ENCODE measurements around the gene TUBB2B.

Gene TUBB2B

DNA sequence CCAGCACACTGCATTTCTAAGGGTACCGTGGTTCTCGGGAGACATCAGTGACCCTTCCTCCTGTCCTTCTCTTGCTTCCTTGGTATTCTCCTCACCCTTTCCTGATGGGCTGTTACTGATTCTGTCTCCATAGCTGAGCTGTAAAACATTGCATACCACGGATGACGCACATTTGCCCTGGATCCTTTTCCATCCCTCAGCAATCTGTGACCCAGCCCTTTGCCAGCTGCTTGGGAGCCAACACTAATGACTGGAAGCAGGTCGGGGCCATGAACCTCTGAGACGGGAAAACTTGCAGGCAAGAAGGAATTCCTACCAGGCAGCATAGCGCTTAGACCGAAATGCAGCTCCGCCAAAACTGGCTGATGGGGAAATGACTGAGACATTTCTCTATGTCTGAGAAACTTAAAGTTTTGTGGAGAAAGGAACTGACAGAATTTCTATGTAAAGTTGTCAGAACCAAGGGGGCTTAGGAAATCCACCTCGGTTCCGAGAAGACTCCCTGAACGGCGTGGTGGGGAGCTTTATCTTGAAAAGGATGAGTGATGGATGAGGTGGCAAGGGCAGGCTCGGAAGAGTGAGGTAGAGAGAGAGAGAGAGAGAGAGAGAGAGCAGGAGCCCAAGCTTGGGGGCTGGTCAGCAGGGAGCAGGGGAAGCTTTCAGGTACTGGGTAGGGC is 19.2 kb downstream of the TUBB2B start:
- Histone ChIP-seq H2AK5ac (ENCODE audit: low read length, severe bottlenecking) (no peak overlapping the region), H3K9ac (ENCODE audit: low read length) (peak overlapping the region; percentile 84), H3K27ac (ENCODE audit: low read length, poor library complexity, severe bottlenecking) (peak overlapping the region; percentile 65), H3K4me1 (ENCODE audit: control insufficient read depth, insufficient read depth, low read depth, low read length) (peaks cover 6% of the 10 kb centered on the region), H4K8ac (ENCODE audit: low read length) (peak overlapping the region; percentile 72), H3K23ac (ENCODE audit: low read length in 2 of 2) (no peak overlapping the region), H2BK5ac (ENCODE audit: low read depth, low read length, poor library complexity, severe bottlenecking) (no peak overlapping the region), H3K9me3 (ENCODE audit: control insufficient read depth, low read length) (no peaks in the 10 kb centered on the region), H3K36me3 (ENCODE audit: control insufficient read depth in 1 of 2, insufficient read depth in 2 of 2, low read depth in 1 of 2, low read length in 2 of 2) (no peaks in the 10 kb centered on the region), H3K4me3 (ENCODE audit: insufficient read depth in 1 of 2, low read depth in 1 of 2, low read length in 2 of 2) (peak overlapping the region in 1 of 2 experiments; percentile 52), H2BK15ac (ENCODE audit: low read depth, poor library complexity, severe bottlenecking) (no peak overlapping the region), H2BK120ac (ENCODE audit: low read depth, low read length) (no peak overlapping the region), H2AFZ (ENCODE audit: low read depth, low read length) (no peak overlapping the region), H3K4me2 (ENCODE audit: low read length, poor library complexity, severe bottlenecking) (no peak overlapping the region), H3K18ac (ENCODE audit: low read depth in 1 of 2, low read length in 2 of 2) (peak overlapping the region in 1 of 2 experiments; percentile 46), H3K27me3 (ENCODE audit: control insufficient read depth in 1 of 2, insufficient read depth in 1 of 2, low read length in 2 of 2) (peaks cover 0 to 14% of the 10 kb centered on the region in 2 experiments), H2BK12ac (ENCODE audit: low read length in 2 of 2) (peak overlapping the region in 1 of 2 experiments; percentile 21), H4K91ac (ENCODE audit: low read length) (no peak overlapping the region), H3K14ac (ENCODE audit: low read length in 2 of 2) (no peak overlapping the region), H3K4ac (ENCODE audit: low read depth in 1 of 2, low read length in 2 of 2) (no peak overlapping the region), H3K79me1 (replicated peaks; ENCODE audit: low read length, poor library complexity, severe bottlenecking) (no peaks in the 10 kb centered on the region)
- 76% methylated on average over 14 of the region's 14 CpGs for WGBS
- DNase-seq, result peak; percentile 58

DNA sequence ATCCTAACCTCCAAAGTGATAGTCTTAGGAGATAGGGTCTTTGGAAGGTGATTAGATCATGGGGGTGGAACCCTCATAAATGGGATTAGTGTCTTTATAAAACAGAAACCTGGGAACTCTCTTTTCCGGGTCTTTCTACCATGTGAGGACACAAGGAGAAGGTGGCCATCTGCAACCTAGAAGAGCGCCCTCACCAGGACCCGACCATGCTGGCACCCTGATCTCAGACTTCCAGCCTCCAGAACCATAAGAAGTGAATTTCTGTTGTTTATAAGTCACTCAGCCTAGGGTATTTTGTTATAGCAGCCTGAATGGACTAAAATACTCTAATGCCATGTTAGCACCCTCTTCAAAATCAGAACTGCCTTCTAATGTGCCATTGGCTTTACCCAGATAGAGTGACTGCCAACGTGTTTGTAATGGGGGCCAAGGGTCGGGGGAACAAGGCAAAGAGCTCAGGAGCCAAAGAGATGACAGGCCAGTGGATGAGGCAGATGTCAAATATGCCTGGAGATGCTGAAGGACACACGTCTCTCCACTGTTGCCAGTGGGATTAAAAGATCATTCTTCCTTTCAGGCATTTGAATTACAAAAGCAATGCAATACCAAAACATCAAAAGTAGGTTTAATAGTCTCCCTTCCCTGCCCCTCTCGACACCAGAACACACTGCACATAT is 21.0 kb downstream of the TUBB2B start:
- no peaks in the 10 kb centered on the region for H3K9me3 ChIP-seq (ENCODE audit: control insufficient read depth, low read length)
- H3K79me1 ChIP-seq (replicated peaks; ENCODE audit: low read length, poor library complexity, severe bottlenecking), result no peaks in the 10 kb centered on the region
- H2BK12ac ChIP-seq (ENCODE audit: low read length in 2 of 2), result no peak overlapping the region
- H3K9ac ChIP-seq (ENCODE audit: low read length), result no peak overlapping the region
- H3K4me3 ChIP-seq (ENCODE audit: insufficient read depth in 1 of 2, low read depth in 1 of 2, low read length in 2 of 2), result no peak overlapping the region
- H3K27me3 ChIP-seq (ENCODE audit: control insufficient read depth in 1 of 2, insufficient read depth in 1 of 2, low read length in 2 of 2), result peaks cover 0 to 13% of the 10 kb centered on the region in 2 experiments
- WGBS, result 82% methylated on average over 5 of the region's 7 CpGs
- H4K91ac ChIP-seq (ENCODE audit: low read length), result no peak overlapping the region
- H2BK5ac ChIP-seq (ENCODE audit: low read depth, low read length, poor library complexity, severe bottlenecking), result no peak overlapping the region
- H2AK5ac ChIP-seq (ENCODE audit: low read length, severe bottlenecking), result peak overlapping the region; percentile 58
- peaks cover 6% of the 10 kb centered on the region for H3K4me1 ChIP-seq (ENCODE audit: control insufficient read depth, insufficient read depth, low read depth, low read length)
- H3K4me2 ChIP-seq (ENCODE audit: low read length, poor library complexity, severe bottlenecking), result no peak overlapping the region
- H3K23ac ChIP-seq (ENCODE audit: low read length in 2 of 2), result no peak overlapping the region
- no peak overlapping the region for H2AFZ ChIP-seq (ENCODE audit: low read depth, low read length)
- H3K36me3 ChIP-seq (ENCODE audit: control insufficient read depth in 1 of 2, insufficient read depth in 2 of 2, low read depth in 1 of 2, low read length in 2 of 2), result no peaks in the 10 kb centered on the region
- no peak overlapping the region for H4K8ac ChIP-seq (ENCODE audit: low read length)
- H2BK15ac ChIP-seq (ENCODE audit: low read depth, poor library complexity, severe bottlenecking), result no peak overlapping the region
- no peak for DNase-seq
- no peak overlapping the region for H2BK120ac ChIP-seq (ENCODE audit: low read depth, low read length)
- H3K4ac ChIP-seq (ENCODE audit: low read depth in 1 of 2, low read length in 2 of 2), result no peak overlapping the region
- no peak overlapping the region for H3K14ac ChIP-seq (ENCODE audit: low read length in 2 of 2)
- no peak overlapping the region for H3K18ac ChIP-seq (ENCODE audit: low read depth in 1 of 2, low read length in 2 of 2)
- H3K27ac ChIP-seq (ENCODE audit: low read length, poor library complexity, severe bottlenecking), result no peak overlapping the region

DNA sequence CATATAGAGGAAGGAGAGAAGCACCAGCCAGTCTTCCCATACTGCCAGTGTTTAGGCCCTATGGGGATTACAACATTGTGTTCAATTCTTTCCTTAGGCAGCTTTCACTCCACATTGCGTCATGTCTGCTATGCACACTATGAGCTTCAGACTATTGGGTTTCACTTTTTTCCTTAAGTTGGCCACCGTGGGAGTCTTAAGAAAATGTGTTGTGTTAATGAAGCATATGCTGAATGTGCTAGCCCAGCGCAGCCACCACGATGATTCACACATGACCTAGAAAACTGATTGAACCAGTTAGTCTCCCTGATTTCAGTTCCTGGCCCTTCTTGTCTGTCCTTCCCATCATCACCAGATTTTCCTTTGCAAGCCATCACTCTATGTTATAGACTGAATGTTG is 21.5 kb downstream of the TUBB2B start:
- H2AK5ac ChIP-seq (ENCODE audit: low read length, severe bottlenecking), result no peak overlapping the region
- no peak overlapping the region for H2BK120ac ChIP-seq (ENCODE audit: low read depth, low read length)
- no peak overlapping the region for H3K18ac ChIP-seq (ENCODE audit: low read depth in 1 of 2, low read length in 2 of 2)
- H2AFZ ChIP-seq (ENCODE audit: low read depth, low read length), result no peak overlapping the region
- no peak overlapping the region for H3K14ac ChIP-seq (ENCODE audit: low read length in 2 of 2)
- peaks cover 6% of the 10 kb centered on the region for H3K4me1 ChIP-seq (ENCODE audit: control insufficient read depth, insufficient read depth, low read depth, low read length)
- DNase-seq, result peak; percentile 89
- peaks cover 0 to 11% of the 10 kb centered on the region in 2 experiments for H3K27me3 ChIP-seq (ENCODE audit: control insufficient read depth in 1 of 2, insufficient read depth in 1 of 2, low read length in 2 of 2)
- H3K9ac ChIP-seq (ENCODE audit: low read length), result no peak overlapping the region
- H2BK5ac ChIP-seq (ENCODE audit: low read depth, low read length, poor library complexity, severe bottlenecking), result no peak overlapping the region
- no peaks in the 10 kb centered on the region for H3K36me3 ChIP-seq (ENCODE audit: control insufficient read depth in 1 of 2, insufficient read depth in 2 of 2, low read depth in 1 of 2, low read length in 2 of 2)
- H3K27ac ChIP-seq (ENCODE audit: low read length, poor library complexity, severe bottlenecking), result no peak overlapping the region
- no peak overlapping the region for H2BK12ac ChIP-seq (ENCODE audit: low read length in 2 of 2)
- H4K91ac ChIP-seq (ENCODE audit: low read length), result no peak overlapping the region
- no peak overlapping the region for H3K4ac ChIP-seq (ENCODE audit: low read depth in 1 of 2, low read length in 2 of 2)
- H3K4me3 ChIP-seq (ENCODE audit: insufficient read depth in 1 of 2, low read depth in 1 of 2, low read length in 2 of 2), result no peak overlapping the region
- no peaks in the 10 kb centered on the region for H3K9me3 ChIP-seq (ENCODE audit: control insufficient read depth, low read length)
- H2BK15ac ChIP-seq (ENCODE audit: low read depth, poor library complexity, severe bottlenecking), result no peak overlapping the region
- WGBS, result 92% methylated on average over 4 of the region's 4 CpGs
- no peak overlapping the region for H3K4me2 ChIP-seq (ENCODE audit: low read length, poor library complexity, severe bottlenecking)
- H3K79me1 ChIP-seq (replicated peaks; ENCODE audit: low read length, poor library complexity, severe bottlenecking), result no peaks in the 10 kb centered on the region
- H3K23ac ChIP-seq (ENCODE audit: low read length in 2 of 2), result no peak overlapping the region
- no peak overlapping the region for H4K8ac ChIP-seq (ENCODE audit: low read length)

DNA sequence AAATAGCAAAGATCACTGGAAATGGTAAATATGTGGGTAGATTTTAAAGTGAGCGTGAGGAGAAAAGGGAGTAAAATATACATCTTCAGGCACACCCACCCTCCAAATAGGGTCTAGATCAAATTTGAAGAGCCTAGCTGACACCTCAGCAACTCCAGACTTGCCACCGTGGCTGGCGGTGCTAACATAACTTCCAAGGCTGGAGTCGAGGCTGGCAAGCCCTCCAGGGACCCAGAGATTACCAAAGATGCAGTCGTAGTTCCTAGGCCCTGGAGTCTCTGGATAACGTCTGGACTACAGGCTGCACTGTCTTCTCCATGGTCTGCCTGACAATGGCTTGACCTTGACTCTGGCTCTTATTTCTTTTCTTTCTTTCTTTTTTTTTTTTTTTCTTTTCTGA is 22.5 kb downstream of the TUBB2B start:
- no peak overlapping the region for H2BK5ac ChIP-seq (ENCODE audit: low read depth, low read length, poor library complexity, severe bottlenecking)
- H2AFZ ChIP-seq (ENCODE audit: low read depth, low read length), result no peak overlapping the region
- no peak overlapping the region for H4K8ac ChIP-seq (ENCODE audit: low read length)
- no peak overlapping the region for H3K4me2 ChIP-seq (ENCODE audit: low read length, poor library complexity, severe bottlenecking)
- no peak overlapping the region for H3K23ac ChIP-seq (ENCODE audit: low read length in 2 of 2)
- peaks cover 0 to 11% of the 10 kb centered on the region in 2 experiments for H3K27me3 ChIP-seq (ENCODE audit: control insufficient read depth in 1 of 2, insufficient read depth in 1 of 2, low read length in 2 of 2)
- H2BK12ac ChIP-seq (ENCODE audit: low read length in 2 of 2), result no peak overlapping the region
- no peak overlapping the region for H3K18ac ChIP-seq (ENCODE audit: low read depth in 1 of 2, low read length in 2 of 2)
- H3K27ac ChIP-seq (ENCODE audit: low read length, poor library complexity, severe bottlenecking), result no peak overlapping the region
- H3K4me1 ChIP-seq (ENCODE audit: control insufficient read depth, insufficient read depth, low read depth, low read length), result peaks cover 6% of the 10 kb centered on the region
- no peaks in the 10 kb centered on the region for H3K79me1 ChIP-seq (replicated peaks; ENCODE audit: low read length, poor library complexity, severe bottlenecking)
- no peaks in the 10 kb centered on the region for H3K36me3 ChIP-seq (ENCODE audit: control insufficient read depth in 1 of 2, insufficient read depth in 2 of 2, low read depth in 1 of 2, low read length in 2 of 2)
- H3K4ac ChIP-seq (ENCODE audit: low read depth in 1 of 2, low read length in 2 of 2), result no peak overlapping the region
- H2BK120ac ChIP-seq (ENCODE audit: low read depth, low read length), result no peak overlapping the region
- H2BK15ac ChIP-seq (ENCODE audit: low read depth, poor library complexity, severe bottlenecking), result no peak overlapping the region
- H3K14ac ChIP-seq (ENCODE audit: low read length in 2 of 2), result no peak overlapping the region
- H3K4me3 ChIP-seq (ENCODE audit: insufficient read depth in 1 of 2, low read depth in 1 of 2, low read length in 2 of 2), result no peak overlapping the region
- no peaks in the 10 kb centered on the region for H3K9me3 ChIP-seq (ENCODE audit: control insufficient read depth, low read length)
- no peak overlapping the region for H2AK5ac ChIP-seq (ENCODE audit: low read length, severe bottlenecking)
- H3K9ac ChIP-seq (ENCODE audit: low read length), result no peak overlapping the region
- 85% methylated on average over 6 of the region's 6 CpGs for WGBS
- no peak for DNase-seq
- H4K91ac ChIP-seq (ENCODE audit: low read length), result no peak overlapping the region

All from mesenchymal stem cell (in vitro differentiated cells and primary cell).